Epithelial cell of esophagus (primary cell): ENCODE measurements around the gene ZNF611.
"Not testable (repeated sequence)": the region's sequence is repeated elsewhere in the genome, so short reads cannot be mapped to it uniquely, and the experiment has no call there.

Experiments used
- DNase-seq: peaks from one replicate; pipeline ENCODE4 v3.0.0; 2010; ENCODE audit warnings: low read depth
- H3K4me3 ChIP-seq: 2 replicates; pipeline ENCODE4 v1.5.1; 2011; ENCODE audit warnings: mild to moderate bottlenecking, low read length, control low read depth
- CTCF ChIP-seq: IDR thresholded peaks from 2 replicates; pipeline ENCODE4 v1.5.1; 2011; ENCODE audit warnings: low read depth, mild to moderate bottlenecking, low read length, control low read depth, inconsistent platforms; ENCODE audit not compliant: insufficient read depth; ENCODE audit errors: missing control alignments

Gene ZNF611

GRCh38 chr19:52703917-52704316 lies 30.9 kb downstream of the ZNF611 start:
- H3K4me3 ChIP-seq, result no peak overlapping the region
- no peak for TF ChIP-seq CTCF
- DNase-seq, result no peak

- no peak for TF ChIP-seq CTCF
These were observed 34.2 kb downstream of the ZNF611 start for GRCh38 chr19:52700673-52701072.

GRCh38 chr19:52699555-52699954 lies 35.3 kb downstream of the ZNF611 start:
- not testable (repeated sequence) for H3K4me3 ChIP-seq, DNase-seq

More at GRCh38 chr19:52700673-52701072, 34.2 kb downstream of the ZNF611 start:
- no peak for DNase-seq
- H3K4me3 ChIP-seq, result no peak overlapping the region

- no peak overlapping the region for H3K4me3 ChIP-seq
- DNase-seq, result no peak
- TF ChIP-seq CTCF, result no peak
These were observed 38.8 kb downstream of the ZNF611 start for GRCh38 chr19:52695996-52696395.

- DNase-seq, result no peak
- H3K4me3 ChIP-seq, result no peak overlapping the region
These were observed 39.9 kb downstream of the ZNF611 start for GRCh38 chr19:52694921-52695320.

GRCh38 chr19:52694281-52694680 lies 40.6 kb downstream of the ZNF611 start:
- not testable (repeated sequence) for H3K4me3 ChIP-seq, DNase-seq

More at GRCh38 chr19:52694921-52695320, 39.9 kb downstream of the ZNF611 start:
- no peak for TF ChIP-seq CTCF

- DNase-seq, result no peak
- TF ChIP-seq CTCF, result no peak
- H3K4me3 ChIP-seq, result no peak overlapping the region
These were observed 42.3 kb downstream of the ZNF611 start for GRCh38 chr19:52692431-52693008.

GRCh38 chr19:52691737-52692136 lies 43.1 kb downstream of the ZNF611 start:
- H3K4me3 ChIP-seq, result no peak overlapping the region
- no peak for DNase-seq
- no peak for TF ChIP-seq CTCF
